NCI-H187 treated with DMSO at 0.1 percent for 48 hours (cell line): ENCODE measurements around the gene TTC17.

ENCODE experiments used
- DNase-seq: peaks from one replicate; lab custom pipeline; 2025; lab: John Stamatoyannopoulos, UW

The TTC17 gene

DNA sequence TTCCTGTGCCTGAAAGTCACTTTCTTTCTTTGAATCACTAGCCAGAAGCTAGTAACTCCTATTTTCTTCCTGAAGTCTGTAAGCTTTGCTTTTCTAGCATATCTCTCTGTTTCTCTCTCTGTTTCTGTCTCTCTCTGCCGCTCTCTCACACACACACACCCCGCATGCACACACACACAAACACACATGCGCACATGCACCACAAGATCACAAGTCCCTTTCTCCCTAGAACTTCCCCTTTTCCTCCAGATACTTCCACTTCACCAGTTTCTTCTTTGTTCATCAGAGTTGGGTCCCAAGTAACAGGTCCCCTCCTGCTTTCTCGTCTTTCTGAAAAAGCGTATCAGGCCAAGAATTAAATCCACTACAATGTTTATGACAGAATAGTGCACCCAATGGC, 173.3 kb downstream of the TTC17 start:
- DNase-seq = no peak

DNA sequence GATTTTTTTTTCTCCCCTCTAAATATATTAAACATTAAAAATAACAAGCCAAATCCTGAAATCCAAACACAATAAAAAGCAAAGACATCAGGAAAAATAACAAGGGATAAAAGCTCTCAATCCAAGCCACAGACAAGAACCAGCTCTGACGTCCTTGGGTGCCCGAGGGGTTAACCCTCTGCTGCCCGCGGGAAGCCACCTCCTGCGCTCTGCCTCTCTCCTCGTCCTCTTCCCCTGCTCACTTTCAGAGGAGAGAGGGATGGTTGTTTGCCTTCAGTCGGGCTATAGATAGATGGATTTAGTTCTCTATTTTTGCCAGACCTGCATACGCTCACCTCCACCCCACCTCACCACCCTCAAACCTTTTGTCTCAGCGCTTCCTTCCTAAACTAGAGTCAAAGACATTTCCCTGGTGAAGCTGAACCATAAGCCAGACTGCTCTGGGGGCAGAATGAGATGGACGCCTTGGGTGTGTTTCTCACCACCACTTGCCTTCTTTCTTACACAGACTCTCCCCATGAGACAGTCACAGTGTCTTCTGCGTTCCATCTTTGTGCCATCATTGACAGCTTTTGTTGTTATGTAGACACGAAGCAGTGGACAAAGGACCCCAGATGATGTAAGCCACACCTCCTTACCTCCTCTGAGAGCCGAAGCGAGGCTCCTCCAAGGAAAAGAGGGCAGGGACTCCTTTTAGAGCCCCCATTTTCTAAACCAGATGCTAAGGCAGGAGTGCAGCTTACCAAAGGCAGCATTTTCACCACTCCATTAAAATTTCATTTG, 179.3 kb downstream of the TTC17 start:
- DNase-seq = no peak

- DNase-seq = no peak
These were observed 183.3 kb downstream of the TTC17 start for GRCh38 chr11:43541993-43542392.

- DNase-seq = no peak
These were observed 184.3 kb downstream of the TTC17 start for GRCh38 chr11:43542750-43543712.
